H1 (cell line): ENCODE measurements around the gene NELL1. TPM values are rescaled to one million over a fixed set of nuclear protein-coding genes. Genes with fewer than 3 reads are reported as not detected.

Source experiments
- BCL11A ChIP-seq, 2 experiments: IDR thresholded peaks; one replicate each; pipeline ENCODE4 v1.6.1; 2011; ENCODE audit warnings: low read depth in 2 of 2, low read length in 2 of 2, mild to moderate bottlenecking in 2 of 2
- CEBPB ChIP-seq: IDR thresholded peaks from 2 replicates; pipeline ENCODE4 v1.6.1; 2012; ENCODE audit warnings: low read depth, low read length
- CHD7 ChIP-seq: fragments of 300-600 bp; sonication (generic); IDR thresholded peaks from 2 replicates; pipeline ENCODE4 v1.7.1; 2012; ENCODE audit warnings: low read length, moderate library complexity, mild to moderate bottlenecking, inconsistent platforms; ENCODE audit not compliant: insufficient replicate concordance
- JUND ChIP-seq: IDR thresholded peaks from 2 replicates; pipeline ENCODE4 v1.6.1; 2011; ENCODE audit warnings: mild to moderate bottlenecking, improper control_type of control experiment, low read length
- RAD21 ChIP-seq, 2 experiments: IDR thresholded peaks in 1 of 2; conservative IDR thresholded peaks in 1 of 2; 2 replicates each; pipeline ENCODE4 v1.6.1; 2011; ENCODE audit warnings: low read depth in 2 of 2, low read length in 2 of 2, improper control_type of control experiment in 1 of 2, inconsistent platforms in 1 of 2, mild to moderate bottlenecking in 1 of 2, moderate library complexity in 1 of 2
- SUZ12 ChIP-seq: fragments of 200-600 bp; sonication (generic); IDR thresholded peaks from 2 replicates; pipeline ENCODE4 v1.6.1; 2012; ENCODE audit warnings: mild to moderate bottlenecking, inconsistent platforms, low read length, moderate library complexity, mixed read lengths
- polyA plus RNA-seq, 7 experiments: library from polyadenylated mRNA; depleted of rRNA in 3 of 7; stranded (reverse) in 5 of 7; unstranded in 2 of 7; fragments of >200 nt in 5 of 7; fragments of 200-250 nt in 2 of 7; gene quantifications; 1 replicate in 5 of 7; 2 replicates in 1 of 7; 4 replicates in 1 of 7; pipeline versions ENCODE4 v1.2.1 to v1.2.3, GENCODE V29; 2011 to 2013; ENCODE audit warnings: missing spikeins in 2 of 7, mixed read lengths in 2 of 7
- total RNA-seq: library from RNA; stranded (reverse); fragmentation: NEBNext Ultra II Directional; extraction: Animal tissue kit (Norgen Biotek cat#: 25700); gene quantifications from 2 replicates; pipeline ENCODE4 v1.2.1, GENCODE V29; 2021

The NELL1 gene
- total and polyA plus RNA-seq, 2 of the 8 experiments (the other 6 are each of a cell fraction or from before 2014, with no cell fraction given) = 0.21 TPM; not detected in 1

GRCh38 chr11:21567645-21568290 lies 898.4 kb downstream of the NELL1 start (continued):
- no peak for TF ChIP-seq CHD7
- no peak for TF ChIP-seq BCL11A (IDR thresholded peaks at IDR 0.05; ENCODE audit: low read depth in 2 of 2, low read length in 2 of 2)
- no peak for TF ChIP-seq JUND
- no peak for TF ChIP-seq RAD21 (IDR thresholded peaks at IDR 0.05 in 1 of 2, conservative IDR thresholded peaks at IDR 0.05 in 1 of 2; ENCODE audit: low read depth in 2 of 2, low read length in 2 of 2)
- TF ChIP-seq SUZ12 = no peak
- no peak for TF ChIP-seq CEBPB
